Posterior cingulate gyrus (tissue), 11 donors: ENCODE data around the gene SLC39A12.

Experiments used
- DNase-seq, 10 donors: peaks; one replicate each; pipeline versions ENCODE4 v3.0.0 to v3.0.0-alpha.2; 2020 to 2021; ENCODE audit warnings: mixed read lengths in 3 of 10
- intact Hi-C: fragments of 100-400 bp; cut with DNase I; formaldehyde crosslinking; loops from one replicate; pipeline ENCODE4 v1.15.1; 2023

Gene SLC39A12

GRCh38 chr10:18043148-18044006, 91.7 kb downstream of the SLC39A12 start:
- intact Hi-C loops = no loop called here
- DNase-seq = no peak

- no peak for DNase-seq
- intact Hi-C loops = no loop called here
Measured at GRCh38 chr10:18044976-18045720, 93.4 kb downstream of the SLC39A12 start.

GRCh38 chr10:18056583-18056982, 104.9 kb downstream of the SLC39A12 start:
- DNase-seq = no peak
- intact Hi-C loops = no loop called here

- no peak for DNase-seq
- intact Hi-C loops = no loop called here
Measured at GRCh38 chr10:18059826-18060559, 108.3 kb downstream of the SLC39A12 start.

- intact Hi-C loops = no loop called here
- no peak for DNase-seq
Measured at GRCh38 chr10:18066947-18067346, 115.2 kb downstream of the SLC39A12 start.

- intact Hi-C loops = no loop called here
Measured at GRCh38 chr10:18068401-18068800, 116.7 kb downstream of the SLC39A12 start.

GRCh38 chr10:18071591-18071990, 119.9 kb downstream of the SLC39A12 start:
- DNase-seq = no peak

More at GRCh38 chr10:18068401-18068800, 116.7 kb downstream of the SLC39A12 start:
- DNase-seq = no peak

GRCh38 chr10:18073314-18073713, 121.6 kb downstream of the SLC39A12 start:
- no peak for DNase-seq
- intact Hi-C loops = no loop called here

More at GRCh38 chr10:18071591-18071990, 119.9 kb downstream of the SLC39A12 start:
- intact Hi-C loops = no loop called here

- intact Hi-C loops = no loop called here
- no peak for DNase-seq
Measured at GRCh38 chr10:18075881-18076280, 124.2 kb downstream of the SLC39A12 start.

- intact Hi-C loops = no loop called here
- DNase-seq = no peak
Measured at GRCh38 chr10:18079665-18080295, 128.1 kb downstream of the SLC39A12 start.

GRCh38 chr10:18082381-18082780, 130.7 kb downstream of the SLC39A12 start:
- DNase-seq = no peak
- intact Hi-C loops = no loop called here

GRCh38 chr10:18085855-18086254, 134.1 kb downstream of the SLC39A12 start:
- DNase-seq = no peak
- intact Hi-C loops = no loop called here

GRCh38 chr10:18086746-18087145, 135.0 kb downstream of the SLC39A12 start:
- intact Hi-C loops = no loop called here
- DNase-seq = no peak

GRCh38 chr10:18087355-18087754, 135.6 kb downstream of the SLC39A12 start:
- intact Hi-C loops = no loop called here
- no peak for DNase-seq
